H1 (cell line): ENCODE measurements around the gene MSANTD2. TPM values are rescaled to one million over a fixed set of nuclear protein-coding genes. Genes with fewer than 3 reads are reported as not detected.

Experiments
- CTCF ChIA-PET: fragments of 300-600 bp; sonication (Branson Sonifier 250); formaldehyde crosslinking; loops from one replicate; lab custom pipeline; 2021; ENCODE audit not compliant: partially characterized antibody; lab: Charles Lee
- POLR2A ChIA-PET: fragments of 300-600 bp; sonication (Branson Sonifier 250); formaldehyde crosslinking; loops from one replicate; lab custom pipeline; 2021; ENCODE audit warnings: inconsistent platforms; ENCODE audit not compliant: partially characterized antibody; lab: Charles Lee
- DNase-seq, 2 experiments: peaks; one replicate each; pipeline versions ENCODE4 v3.0.0 to v3.0.0-alpha.2; 2010 to 2022; ENCODE audit warnings: low spot score in 2 of 2, low read depth in 1 of 2, mixed read lengths in 1 of 2
- FAIRE-seq: peaks from 2 replicates; lab custom pipeline; 2011; peaks lifted over from hg19 to GRCh38; lab: Jason Lieb, UNC
- H2AFZ ChIP-seq: 2 replicates; pipeline ENCODE4 v1.8.1; 2012; ENCODE audit warnings: low read length, inconsistent platforms
- H2AK5ac ChIP-seq: 2 replicates; pipeline ENCODE4 v1.6.1; 2013; ENCODE audit warnings: low read depth, low read length
- H2BK120ac ChIP-seq: replicated peaks from 2 replicates; pipeline ENCODE3; 2013; ENCODE audit warnings: low read depth, low read length, inconsistent platforms
- H2BK12ac ChIP-seq: 2 replicates; pipeline ENCODE4 v1.6.1; 2013; ENCODE audit warnings: low read depth, low read length
- H2BK15ac ChIP-seq: 2 replicates; pipeline ENCODE4 v1.6.1; 2013; ENCODE audit warnings: low read length
- H2BK20ac ChIP-seq: 2 replicates; pipeline ENCODE4 v1.6.1; 2013; ENCODE audit warnings: low read length
- H2BK5ac ChIP-seq: 2 replicates; pipeline ENCODE4 v1.6.1; 2013; ENCODE audit warnings: low read depth, low read length
- H3K14ac ChIP-seq: 2 replicates; pipeline ENCODE4 v1.6.1; 2013; ENCODE audit warnings: inconsistent platforms; ENCODE audit not compliant: insufficient read length
- H3K18ac ChIP-seq: 2 replicates; pipeline ENCODE4 v1.6.1; 2013; ENCODE audit warnings: low read length; ENCODE audit errors: extremely low read depth
- H3K23ac ChIP-seq: 2 replicates; pipeline ENCODE4 v1.6.1; 2013; ENCODE audit warnings: inconsistent platforms; ENCODE audit not compliant: insufficient read length
- H3K23me2 ChIP-seq: 2 replicates; pipeline ENCODE4 v1.6.1; 2013; ENCODE audit warnings: low read depth, low read length
- H3K27ac ChIP-seq: 2 replicates; pipeline ENCODE4 v1.6.1; 2011; ENCODE audit warnings: low read depth, low read length, inconsistent platforms
- H3K27me3 ChIP-seq, 4 experiments: replicated peaks in 1 of 4; 1 replicate in 1 of 4; 2 replicates in 3 of 4; pipeline versions ENCODE4 v1.6.1 to v1.8.1; 2011 to 2013; ENCODE audit warnings: low read length in 3 of 4, mild to moderate bottlenecking in 3 of 4, inconsistent platforms in 2 of 4, mixed read lengths in 2 of 4, moderate library complexity in 1 of 4; ENCODE audit not compliant: control insufficient read depth in 3 of 4, insufficient read depth in 3 of 4; ENCODE audit errors: extremely low read depth in 1 of 4
- H3K36me3 ChIP-seq, 4 experiments: 2 replicates each; pipeline versions ENCODE4 v1.6.1 to v1.8.1; 2011 to 2013; ENCODE audit warnings: mild to moderate bottlenecking in 4 of 4, low read length in 3 of 4, moderate library complexity in 2 of 4, control low read depth in 1 of 4, inconsistent platforms in 1 of 4; ENCODE audit not compliant: insufficient read depth in 4 of 4, control insufficient read depth in 2 of 4
- H3K4ac ChIP-seq: replicated peaks from 2 replicates; pipeline ENCODE3; 2013; ENCODE audit warnings: low read length, low read depth, mixed read lengths, inconsistent platforms; ENCODE audit not compliant: insufficient read length
- H3K4me1 ChIP-seq, 4 experiments: replicated peaks in 1 of 4; 1 replicate in 1 of 4; 2 replicates in 3 of 4; pipeline versions ENCODE4 v1.6.1 to v1.8.1; 2011 to 2013; ENCODE audit warnings: low read length in 3 of 4, inconsistent platforms in 2 of 4, mixed read lengths in 1 of 4; ENCODE audit not compliant: insufficient read depth in 4 of 4, control insufficient read depth in 3 of 4
- H3K4me2 ChIP-seq, 2 experiments: 2 replicates each; pipeline versions ENCODE4 v1.6.1 to v1.8.1; 2011 to 2013; ENCODE audit warnings: low read depth in 2 of 2, low read length in 2 of 2, control low read depth in 1 of 2, inconsistent platforms in 1 of 2, mild to moderate bottlenecking in 1 of 2; ENCODE audit not compliant: insufficient read depth in 1 of 2
- H3K4me3 ChIP-seq, 4 experiments: fragments of 200-600, 300-600 bp in 1 of 4; sonication (generic), shearing (Covaris generic), sonication (Bioruptor Twin) in 1 of 4; 2 replicates each; pipeline versions ENCODE4 v1.5.1 to v1.8.1; 2011 to 2016; ENCODE audit warnings: low read length in 4 of 4, low read depth in 3 of 4, control low read depth in 2 of 4, inconsistent platforms in 2 of 4, mild to moderate bottlenecking in 2 of 4, mixed read lengths in 1 of 4, moderate library complexity in 1 of 4; ENCODE audit not compliant: insufficient read depth in 2 of 4; ENCODE audit errors: extremely low read depth in 1 of 4
- H3K56ac ChIP-seq: replicated peaks from 2 replicates; pipeline ENCODE3; 2013; ENCODE audit warnings: low read depth, mild to moderate bottlenecking, mixed read lengths, low read length, inconsistent platforms; ENCODE audit not compliant: insufficient read length
- H3K79me1 ChIP-seq: 2 replicates; pipeline ENCODE4 v1.6.1; 2013; ENCODE audit warnings: low read depth, low read length, control low read depth
- H3K79me2 ChIP-seq, 2 experiments: 2 replicates each; pipeline versions ENCODE4 v1.6.1 to v1.8.1; 2012 to 2013; ENCODE audit warnings: low read length in 2 of 2, mild to moderate bottlenecking in 2 of 2, inconsistent platforms in 1 of 2; ENCODE audit not compliant: insufficient read depth in 2 of 2, control insufficient read depth in 1 of 2
- H3K9ac ChIP-seq, 4 experiments: replicated peaks in 1 of 4; 1 replicate in 1 of 4; 2 replicates in 3 of 4; pipeline versions ENCODE4 v1.6.1 to v1.8.1; 2011 to 2013; ENCODE audit warnings: low read depth in 3 of 4, low read length in 3 of 4, control low read depth in 2 of 4, mild to moderate bottlenecking in 2 of 4, moderate library complexity in 2 of 4, inconsistent platforms in 1 of 4; ENCODE audit errors: extremely low read depth in 1 of 4
- H3K9me3 ChIP-seq, 2 experiments: 2 replicates each; pipeline versions ENCODE4 v1.6.1 to v1.8.1; 2012 to 2013; ENCODE audit warnings: mild to moderate bottlenecking in 2 of 2, moderate library complexity in 2 of 2, control low read depth in 1 of 2, inconsistent platforms in 1 of 2, low read depth in 1 of 2, low read length in 1 of 2, mixed read lengths in 1 of 2; ENCODE audit not compliant: insufficient read depth in 2 of 2
- H4K20me1 ChIP-seq, 2 experiments: replicated peaks in 1 of 2; 2 replicates each; pipeline versions ENCODE3 to v1.8.1; 2011 to 2013; ENCODE audit warnings: inconsistent platforms in 2 of 2, low read length in 2 of 2, mild to moderate bottlenecking in 1 of 2; ENCODE audit not compliant: insufficient read depth in 2 of 2, control insufficient read depth in 1 of 2
- H4K5ac ChIP-seq: 2 replicates; pipeline ENCODE4 v1.6.1; 2013; ENCODE audit warnings: low read length, low read depth, mixed read lengths, inconsistent platforms; ENCODE audit not compliant: insufficient read length
- H4K8ac ChIP-seq: 2 replicates; pipeline ENCODE4 v1.8.0; 2013; ENCODE audit warnings: mild to moderate bottlenecking, moderate library complexity, low read length, inconsistent platforms; ENCODE audit not compliant: insufficient read depth; ENCODE audit errors: extremely low read depth
- H4K91ac ChIP-seq: replicated peaks from 2 replicates; pipeline ENCODE3; 2013; ENCODE audit warnings: low read length, mixed read lengths, inconsistent platforms; ENCODE audit not compliant: insufficient read length
- CREB1 ChIP-seq: IDR thresholded peaks from 2 replicates; pipeline ENCODE4 v1.6.1; 2012; ENCODE audit warnings: inconsistent platforms
- MAX ChIP-seq: IDR thresholded peaks from 2 replicates; pipeline ENCODE4 v1.6.1; 2012; ENCODE audit warnings: inconsistent platforms
- RXRA ChIP-seq: IDR thresholded peaks from 2 replicates; pipeline ENCODE4 v1.6.1; 2011; ENCODE audit warnings: low read depth, mild to moderate bottlenecking, low read length, moderate library complexity; ENCODE audit not compliant: insufficient read depth
- TEAD4 ChIP-seq: IDR thresholded peaks from 2 replicates; pipeline ENCODE4 v1.6.1; 2012; ENCODE audit warnings: low read depth, low read length, inconsistent platforms, mixed read lengths
- WGBS, 2 experiments: shearing (Covaris generic) in 1 of 2; methylation state at CpG; one replicate each; pipeline versions ENCODE4 v1.1.6 to v1.1.7; 2013 to 2015; ENCODE audit warnings: low lambda C conversion rate in 2 of 2, mixed read lengths in 2 of 2, inconsistent platforms in 1 of 2, low coverage in 1 of 2, missing lambda C conversion rate in 1 of 2; ENCODE audit not compliant: insufficient replicate concordance in 2 of 2, insufficient coverage in 1 of 2, insufficient read length in 1 of 2; ENCODE audit errors: extremely low coverage in 1 of 2, missing lambda C conversion rate in 1 of 2; 5-methylcytosine and 5-hydroxymethylcytosine counted together
- polyA plus RNA-seq, 7 experiments: library from polyadenylated mRNA; depleted of rRNA in 3 of 7; stranded (reverse) in 5 of 7; unstranded in 2 of 7; fragments of >200 nt in 5 of 7; fragments of 200-250 nt in 2 of 7; gene quantifications; 1 replicate in 5 of 7; 2 replicates in 1 of 7; 4 replicates in 1 of 7; pipeline versions ENCODE4 v1.2.1 to v1.2.3, GENCODE V29; 2011 to 2013; ENCODE audit warnings: missing spikeins in 2 of 7, mixed read lengths in 2 of 7
- total RNA-seq: library from RNA; stranded (reverse); fragmentation: NEBNext Ultra II Directional; extraction: Animal tissue kit (Norgen Biotek cat#: 25700); gene quantifications from 2 replicates; pipeline ENCODE4 v1.2.1, GENCODE V29; 2021

Gene MSANTD2
- total and polyA plus RNA-seq, 2 of the 8 experiments (the other 6 are each of a cell fraction or from before 2014, with no cell fraction given): 8.2 to 15.9 TPM

GRCh38 chr11:124812876-124813275 lies 12.7 kb upstream of the MSANTD2 start:
- 24% methylated on average over 1 of the region's 1 CpG; no CpG with 5 or more reads in 1 of the 2 experiments for WGBS, 2 experiments
- H3K36me3 ChIP-seq: no peaks in the 10 kb centered on the region
- H3K27ac ChIP-seq: no peak overlapping the region
- CTCF ChIA-PET: interaction anchor here (0.7 to 2.7 kb wide), 9 partner anchors 8 to 301 kb away, joined by 4 to 17 read pairs (median 6); no protein-coding TSS in a partner anchor
- DNase-seq: no peak
- H3K79me2 ChIP-seq: no peaks in the 10 kb centered on the region
- no peaks in the 10 kb centered on the region for H3K9me3 ChIP-seq
- H3K4me2 ChIP-seq: no peak overlapping the region
- no peaks in the 10 kb centered on the region for H3K23me2 ChIP-seq
- H4K20me1 ChIP-seq: no peaks in the 10 kb centered on the region
- no peak overlapping the region for H2AFZ ChIP-seq
- H2BK12ac ChIP-seq: no peak overlapping the region
- no peak overlapping the region for H3K14ac ChIP-seq
- no peak overlapping the region for H2AK5ac ChIP-seq
- FAIRE-seq: no peak
- no peak overlapping the region for H4K91ac ChIP-seq
- no peak overlapping the region for H3K9ac ChIP-seq
- H3K56ac ChIP-seq: no peak overlapping the region
- no peak overlapping the region for H2BK20ac ChIP-seq
- H3K18ac ChIP-seq: no peak overlapping the region
- no peak overlapping the region for H2BK120ac ChIP-seq
- H3K4me3 ChIP-seq: no peak overlapping the region
- H3K4me1 ChIP-seq: no peaks in the 10 kb centered on the region
- TF ChIP-seq RXRA: no peak
- TF ChIP-seq CREB1: no peak
- no peak for TF ChIP-seq TEAD4
- TF ChIP-seq MAX: no peak
- no peak overlapping the region for H2BK15ac ChIP-seq
- H4K5ac ChIP-seq: no peak overlapping the region
- H4K8ac ChIP-seq: no peak overlapping the region
- H3K27me3 ChIP-seq: no peaks in the 10 kb centered on the region; a peak in 1 of 7 replicates
- no peak overlapping the region for H2BK5ac ChIP-seq
- no peaks in the 10 kb centered on the region for H3K79me1 ChIP-seq
- POLR2A ChIA-PET: interaction anchor here (0.7 to 2.8 kb wide), 4 partner anchors 12 to 21 kb away, joined by 3 to 12 read pairs (median 4); partner anchors contain the start of gene MSANTD2
- H3K4ac ChIP-seq: no peak overlapping the region
- no peak overlapping the region for H3K23ac ChIP-seq
